ENCODE results near the gene BUD13.

BUD13 gene

GRCh38 chr11:116807601-116808261 lies 34.9 kb upstream of the BUD13 start:
- Histone ChIP-seq H3K27ac (ENCODE audit: extremely low read depth, low read depth, low read length) (no peak overlapping the region), H3K4me1 (ENCODE audit: control insufficient read depth, insufficient read depth, low read length) (no peaks in the 10 kb centered on the region), H3K4me3 (ENCODE audit: low read depth, low read length) (no peak overlapping the region), H3K9me3 (ENCODE audit: control insufficient read depth, insufficient read depth, low read depth, low read length) (no peaks in the 10 kb centered on the region), H3K36me3 (ENCODE audit: control insufficient read depth in 2 of 2, insufficient read depth in 1 of 2, low read length in 2 of 2) (no peaks in the 10 kb centered on the region)
- ChIA-PET CTCF (interaction anchor here (0.9 kb wide), 1 partner anchor 12 kb away, joined by 4 read pairs; no protein-coding TSS in a partner anchor), POLR2A (no interaction called here)
- TF ChIP-seq TRIM28 (IDR thresholded peaks at IDR 0.05; ENCODE audit: borderline replicate concordance, low read length) (no peak), ZNF148 (tag by site-specific recombination; IDR thresholded peaks at IDR 0.05; ENCODE audit: borderline replicate concordance) (no peak), ZNF175 (tag by site-specific recombination; IDR thresholded peaks at IDR 0.05) (no peak), ZNF324 (tag by site-specific recombination; IDR thresholded peaks at IDR 0.05) (no peak), REST (tag by site-specific recombination; IDR thresholded peaks at IDR 0.05) (no peak), ZNF23 (tag by site-specific recombination; IDR thresholded peaks at IDR 0.05; ENCODE audit: borderline replicate concordance) (no peak), ZNF518A (tag by site-specific recombination; conservative IDR thresholded peaks at IDR 0.05; ENCODE audit: low read depth) (no peak), ZNF621 (tag by site-specific recombination; IDR thresholded peaks at IDR 0.05) (no peak), ZNF513 (tag by site-specific recombination; IDR thresholded peaks at IDR 0.05) (no peak), ZBTB11 (tag by site-specific recombination; conservative IDR thresholded peaks at IDR 0.05; ENCODE audit: low read depth) (no peak), ZNF658 (tag by site-specific recombination; IDR thresholded peaks at IDR 0.05) (no peak)
